AG08396 (cell line): ENCODE results near the gene CACHD1.
"Not testable (repeated sequence)": the region's sequence is repeated elsewhere in the genome, so short reads cannot be mapped to it uniquely, and the experiment has no call there.

Source experiments
- DNase-seq: peaks from one replicate; pipeline ENCODE4 v3.0.0; 2012; ENCODE audit warnings: low spot score, mixed read lengths

Gene CACHD1

DNA sequence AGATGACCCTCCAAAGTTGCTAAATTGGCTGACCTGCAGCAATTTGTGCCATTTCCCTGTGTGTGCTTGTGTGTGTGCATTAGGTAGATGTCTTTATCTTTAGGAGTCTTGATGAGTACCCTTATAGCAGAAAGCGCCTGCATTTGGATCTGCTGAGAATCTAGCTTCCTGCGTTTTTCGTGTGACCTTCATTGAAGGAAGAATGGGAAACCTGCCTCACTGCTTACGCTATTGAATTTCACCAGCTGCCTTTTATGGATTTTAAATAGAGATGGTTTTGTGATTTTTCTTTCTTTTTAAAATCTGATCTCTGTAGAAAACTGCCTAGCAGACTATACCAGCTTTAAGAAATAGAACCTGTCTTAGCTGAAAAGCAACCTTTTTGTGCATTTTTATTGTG is 124.5 kb downstream of the CACHD1 start:
- DNase-seq, result no peak

DNA sequence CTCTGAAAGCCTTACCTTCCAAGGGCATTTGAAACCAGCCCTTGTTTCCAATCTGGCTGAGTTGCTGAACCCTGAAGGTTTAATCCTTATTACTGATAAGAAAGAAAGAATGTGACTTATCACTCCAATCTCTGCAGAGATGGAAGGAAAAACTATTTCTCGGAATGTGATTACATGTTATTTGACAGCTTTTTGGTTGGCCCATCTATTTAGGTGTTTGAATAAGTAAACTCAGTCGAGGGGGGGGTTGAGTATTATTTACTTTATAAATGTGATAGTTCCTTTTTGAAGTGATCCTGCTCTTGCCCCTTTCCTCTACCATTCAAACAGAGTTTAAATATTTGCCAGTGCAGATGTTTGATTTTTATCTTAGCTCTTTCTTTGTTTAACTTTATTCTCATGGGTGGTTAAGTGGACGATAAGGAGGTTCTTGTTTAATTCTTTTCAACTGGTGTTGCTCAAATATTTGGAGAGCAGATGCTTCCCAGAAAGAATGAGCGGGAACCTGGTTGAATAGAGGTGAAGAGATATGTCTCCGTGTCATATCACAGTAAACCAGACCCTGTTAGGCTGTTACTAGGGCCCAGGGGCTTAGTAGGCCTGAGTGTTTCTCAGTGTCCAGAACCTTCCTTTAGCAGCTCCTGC is 126.1 kb downstream of the CACHD1 start:
- no peak for DNase-seq

DNA sequence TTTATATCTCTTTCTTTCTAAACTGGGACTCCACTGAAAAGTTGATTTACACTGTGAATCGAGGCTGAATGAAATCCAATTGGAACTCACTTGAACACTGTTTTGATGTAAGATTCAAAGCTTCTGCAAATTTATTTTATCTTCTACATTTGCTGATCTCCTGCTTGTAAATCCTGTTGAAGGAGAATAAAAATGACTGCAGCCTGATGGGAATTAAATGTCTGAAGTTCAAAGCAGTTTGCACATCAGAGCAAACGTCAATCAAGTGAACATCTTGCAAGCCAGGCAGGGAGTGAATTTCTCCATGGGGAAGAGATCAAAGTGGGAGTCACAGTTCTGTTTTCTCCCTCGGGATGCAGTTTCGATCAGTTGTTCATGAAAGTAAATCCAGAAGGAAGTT is 127.2 kb downstream of the CACHD1 start:
- DNase-seq, result no peak

DNA sequence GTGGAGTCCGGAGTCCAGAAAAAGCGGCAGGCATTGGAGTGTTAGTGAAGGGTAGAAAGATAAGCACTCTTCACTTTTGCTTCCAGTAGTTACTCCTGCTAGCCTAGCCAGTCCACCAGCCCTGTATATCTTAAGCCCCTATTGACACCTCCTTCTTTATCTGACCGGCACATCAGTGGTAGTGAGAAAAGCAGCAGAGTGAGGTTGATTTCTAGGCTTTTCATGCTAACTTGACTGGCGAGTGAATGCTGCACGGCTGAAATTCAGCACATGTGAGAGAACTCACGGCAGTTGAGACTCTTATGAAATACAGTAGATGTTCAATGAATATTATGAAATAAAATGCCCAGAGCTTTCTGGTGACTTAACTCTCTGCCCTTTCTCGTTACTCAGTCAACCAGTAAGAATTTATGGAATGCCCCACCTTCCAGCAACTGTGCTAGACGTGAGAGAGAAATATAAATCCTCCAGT is 128.2 kb downstream of the CACHD1 start:
- DNase-seq, result peak; percentile 24

DNA sequence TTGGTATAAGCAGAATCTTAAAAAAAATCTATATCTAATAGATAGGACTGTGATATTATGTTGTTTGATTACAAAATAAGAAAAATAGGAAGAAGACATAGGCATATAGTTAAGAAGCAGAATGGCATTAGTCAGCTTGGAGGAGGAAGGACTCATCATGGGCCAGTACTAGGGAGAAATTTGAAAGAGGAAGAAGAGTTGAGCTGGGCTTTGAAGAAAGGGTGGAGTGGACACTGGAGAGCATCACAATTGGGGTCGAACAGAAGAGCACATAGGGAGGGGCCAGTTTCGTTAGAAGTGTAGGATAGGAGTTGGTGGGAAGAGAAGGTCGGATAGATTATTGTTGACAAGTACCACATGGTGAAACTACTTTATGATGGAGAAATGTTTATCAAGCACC is 129.3 kb downstream of the CACHD1 start:
- DNase-seq, result no peak

DNA sequence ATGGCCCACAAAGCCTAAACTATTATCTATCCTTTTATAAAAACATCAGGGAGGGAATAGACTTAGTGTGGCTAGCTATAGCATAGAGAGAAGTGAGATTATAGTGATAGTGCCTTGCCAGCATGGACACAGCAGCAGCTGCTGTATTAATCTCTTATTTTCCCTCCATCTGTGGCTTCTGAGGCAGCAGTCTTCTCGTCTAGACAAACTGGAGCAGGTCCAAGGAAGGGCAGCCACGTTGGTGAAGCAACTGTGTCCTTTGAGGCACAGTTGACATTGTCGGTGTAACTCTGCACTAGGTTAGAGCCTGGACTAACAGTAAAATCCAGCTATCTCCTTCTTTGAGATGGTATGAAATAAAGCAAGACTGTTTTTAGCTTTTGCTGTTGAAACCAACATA is 131.3 kb downstream of the CACHD1 start:
- no peak for DNase-seq

DNA sequence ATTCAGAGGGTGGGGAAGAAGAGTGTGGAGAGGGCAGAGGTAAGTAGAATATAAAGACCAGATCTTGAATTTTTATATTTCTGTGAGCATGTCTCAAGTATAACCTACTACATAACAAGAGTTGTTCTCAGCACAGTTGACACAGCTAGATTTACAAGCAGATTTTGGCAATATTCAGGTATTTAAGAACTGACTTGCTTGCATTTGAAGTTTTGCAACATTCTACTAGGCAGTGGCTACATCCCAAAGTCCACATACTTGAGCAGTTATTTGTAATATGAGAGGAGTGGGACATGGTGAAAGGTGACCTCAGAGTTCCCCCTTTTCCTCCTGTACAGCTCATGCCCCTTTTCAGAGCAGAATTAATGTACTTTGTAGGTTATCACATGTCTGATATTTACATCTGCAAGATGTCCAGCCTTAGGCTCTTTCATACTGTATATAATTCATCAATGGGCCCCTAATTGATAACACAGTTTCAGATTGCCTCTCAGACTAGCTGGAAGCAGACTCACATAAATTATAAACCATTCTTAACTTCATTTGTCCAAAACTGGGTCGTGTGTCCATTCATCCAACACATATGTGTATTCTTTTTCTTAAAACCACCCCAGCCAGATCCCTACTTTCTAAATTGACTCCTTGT is 138.2 kb downstream of the CACHD1 start:
- no peak for DNase-seq

DNA sequence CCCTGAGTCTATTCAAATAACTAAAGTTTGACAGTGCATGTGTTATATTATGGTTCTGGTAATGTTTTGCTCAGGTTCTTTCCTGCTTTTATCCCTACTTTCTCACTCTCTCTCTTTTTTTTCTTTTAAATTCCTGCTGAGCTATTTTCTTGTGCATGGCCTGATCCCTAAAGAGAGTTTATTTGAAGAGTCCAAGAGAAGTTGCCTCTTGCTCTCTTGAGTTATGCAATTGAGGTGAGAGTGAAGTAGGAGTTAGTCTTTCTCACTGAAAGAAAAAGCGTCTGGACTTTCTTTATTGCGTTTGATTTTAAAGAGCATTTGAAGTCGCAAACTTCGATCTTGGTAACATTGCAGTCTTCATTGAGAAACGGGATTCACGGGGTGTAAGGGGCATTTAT is 138.7 kb downstream of the CACHD1 start:
- no peak for DNase-seq

DNA sequence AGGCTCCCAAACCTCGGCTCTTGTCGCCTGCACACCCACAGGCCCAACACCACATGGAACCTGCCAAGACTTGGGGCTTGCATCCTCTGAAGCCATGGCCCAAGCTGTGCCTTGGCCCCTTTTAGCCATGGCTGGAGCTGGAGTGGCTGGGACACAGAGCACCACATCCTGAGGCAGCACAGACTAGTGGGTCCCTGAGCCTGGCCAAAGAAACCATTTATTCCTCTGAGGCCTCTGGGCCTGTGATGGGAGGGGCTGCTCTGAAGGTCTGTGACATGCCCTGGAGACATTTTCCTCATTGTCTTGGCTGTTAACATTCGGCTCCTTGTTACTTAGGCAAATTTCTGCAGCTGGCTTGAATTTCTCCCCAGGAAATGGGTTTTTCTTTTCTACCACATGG is 141.0 kb downstream of the CACHD1 start:
- not testable (repeated sequence) for DNase-seq

DNA sequence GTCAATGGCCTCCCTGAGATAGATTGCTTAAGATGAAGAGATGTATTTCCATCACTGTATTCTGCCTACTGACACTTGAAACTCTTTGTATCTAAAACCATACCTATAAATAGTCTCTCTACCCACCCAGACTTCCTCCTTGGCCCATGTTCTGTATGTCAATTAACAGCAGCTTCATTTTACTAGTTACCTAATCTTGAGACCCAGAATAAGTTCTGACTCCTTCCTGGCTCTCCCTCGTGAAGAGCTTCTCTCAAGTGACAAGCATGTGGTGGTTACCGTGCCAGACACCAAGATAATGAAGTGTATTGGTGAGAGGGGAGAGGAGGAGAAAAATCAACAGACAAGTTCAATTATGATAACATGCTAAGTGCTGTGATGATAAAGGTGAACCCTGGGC is 146.1 kb downstream of the CACHD1 start:
- DNase-seq, result no peak

DNA sequence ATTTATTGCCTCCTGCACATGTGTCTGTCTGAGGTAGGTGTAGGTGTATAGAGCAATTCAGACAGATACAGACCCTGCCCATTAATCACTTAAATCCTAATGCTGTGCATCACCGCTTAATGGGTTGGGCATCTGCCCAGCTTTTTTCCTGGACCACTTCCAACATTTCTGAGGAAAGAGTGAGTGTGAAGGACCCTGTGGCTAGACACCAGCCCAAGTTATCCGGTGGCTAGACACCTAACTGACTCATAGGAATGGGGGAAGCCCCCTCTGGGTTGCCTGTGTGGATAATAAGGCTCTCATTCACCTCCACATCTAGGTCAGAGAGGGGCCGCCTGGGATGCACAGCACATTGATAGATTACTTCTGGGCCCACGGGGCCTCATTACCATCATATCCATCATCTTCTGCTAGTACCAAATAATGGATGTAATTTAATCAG is 153.8 kb downstream of the CACHD1 start:
- peak; percentile 8 for DNase-seq

DNA sequence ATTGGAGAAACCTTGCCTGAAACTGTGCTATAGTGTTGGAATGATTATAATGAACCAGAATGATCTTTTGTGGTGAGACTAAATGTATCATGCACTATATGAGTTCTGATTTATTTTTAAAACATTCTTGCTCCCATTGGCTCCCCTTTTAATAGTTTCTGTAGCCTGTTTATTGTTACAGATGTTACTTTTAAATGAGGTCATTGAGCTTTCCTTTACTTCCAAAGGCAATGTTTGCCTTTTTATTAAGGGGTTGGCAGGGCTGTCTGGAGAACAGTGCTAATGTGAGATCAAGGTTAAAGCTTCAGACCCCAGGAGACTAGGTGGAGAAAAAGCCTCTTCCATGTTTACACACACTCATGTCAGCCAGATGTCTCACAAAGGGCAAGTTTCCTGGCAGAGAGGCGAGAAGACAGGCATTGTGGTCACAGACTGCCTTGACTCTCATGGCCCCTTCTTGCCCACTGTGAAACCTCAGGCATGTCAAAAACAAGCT is 154.3 kb downstream of the CACHD1 start:
- peak; percentile 27 for DNase-seq

DNA sequence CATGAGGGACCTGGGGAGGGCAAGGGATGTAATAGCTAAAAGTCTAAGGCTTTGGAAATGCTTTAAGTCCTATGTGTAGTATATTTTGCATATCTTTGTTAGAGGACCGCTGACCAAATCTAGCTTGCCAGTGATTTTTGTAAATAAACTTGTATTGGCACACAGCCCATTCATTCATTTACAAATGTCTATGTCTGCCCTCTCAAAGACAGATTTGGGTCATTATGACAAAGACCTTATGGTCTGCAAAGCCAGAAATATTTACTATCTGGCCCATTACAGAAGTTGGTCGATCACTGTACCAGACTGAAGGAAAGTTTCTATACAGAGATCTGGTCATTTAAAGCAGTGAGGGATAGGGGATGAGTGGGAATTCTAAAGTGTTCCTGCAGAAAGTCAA is 154.9 kb downstream of the CACHD1 start:
- no peak for DNase-seq

DNA sequence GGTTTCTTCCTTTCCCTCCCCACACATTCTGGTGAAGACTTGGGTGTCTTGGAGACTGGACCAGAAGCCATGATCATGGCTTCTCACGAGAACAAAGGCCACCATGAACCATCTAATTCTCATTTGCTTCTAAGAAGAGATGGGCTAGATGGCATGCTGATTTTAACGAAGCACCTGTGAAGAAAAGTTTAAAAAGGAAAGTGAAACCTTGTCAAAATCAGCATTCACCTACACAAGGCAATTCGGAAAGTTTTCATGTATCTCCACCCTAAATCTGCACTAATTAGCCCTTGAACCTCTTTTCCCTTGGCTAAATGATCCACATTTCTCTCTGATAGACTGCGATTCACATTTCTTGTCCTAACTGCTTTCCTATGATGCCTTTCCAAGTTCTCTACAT is 160.7 kb downstream of the CACHD1 start:
- no peak for DNase-seq

DNA sequence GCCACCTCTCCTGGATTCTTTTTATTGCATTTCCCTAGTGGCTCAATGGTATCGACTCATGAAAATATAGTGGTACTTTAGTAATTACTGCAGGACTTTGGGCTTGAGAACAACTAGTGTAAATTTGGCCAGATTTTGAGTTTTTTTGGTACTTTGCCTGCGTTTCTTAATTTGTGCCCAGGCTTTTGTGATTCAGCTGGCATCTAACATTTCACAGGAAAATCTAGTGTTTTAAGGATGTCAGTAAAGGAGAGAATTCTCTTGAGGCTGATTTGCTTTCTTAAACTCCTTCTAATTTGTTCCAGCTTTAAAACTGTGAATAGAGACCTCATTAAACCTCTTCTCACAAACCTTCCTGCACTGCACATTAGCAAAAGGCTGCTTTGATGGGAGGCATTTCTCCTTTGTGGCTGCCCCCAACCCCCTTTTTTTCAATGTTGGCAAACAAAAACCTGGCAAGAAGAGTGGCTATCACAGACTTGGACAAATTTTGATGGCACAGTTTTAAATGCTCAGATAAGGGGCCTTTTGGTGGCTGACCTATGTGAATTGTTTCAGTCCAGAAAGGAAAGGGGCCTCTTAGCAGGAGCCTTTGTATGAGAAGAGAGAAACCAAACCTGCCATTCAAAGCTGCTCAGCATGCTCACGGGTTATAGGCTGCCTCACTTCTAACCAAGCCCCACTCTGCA is 161.6 kb downstream of the CACHD1 start:
- DNase-seq, result no peak

DNA sequence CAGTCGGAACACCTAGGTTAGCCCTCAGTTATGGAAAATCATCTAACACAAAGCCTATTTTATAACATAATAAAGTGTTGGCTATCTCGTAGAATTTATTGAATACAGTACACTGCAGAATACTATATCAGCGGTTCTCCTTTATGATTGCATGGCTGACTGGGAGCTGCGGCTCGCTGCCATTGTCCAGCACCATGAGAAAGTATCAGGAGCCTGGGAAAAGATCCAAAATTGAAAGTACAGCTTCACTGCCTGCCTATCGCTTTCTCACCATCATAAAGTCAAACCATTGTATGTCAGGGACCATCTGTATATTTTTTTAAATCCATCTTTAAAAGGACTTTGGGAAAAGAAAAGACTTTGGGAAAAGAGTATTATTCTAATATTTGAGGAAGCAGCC is 163.0 kb downstream of the CACHD1 start:
- no peak for DNase-seq

DNA sequence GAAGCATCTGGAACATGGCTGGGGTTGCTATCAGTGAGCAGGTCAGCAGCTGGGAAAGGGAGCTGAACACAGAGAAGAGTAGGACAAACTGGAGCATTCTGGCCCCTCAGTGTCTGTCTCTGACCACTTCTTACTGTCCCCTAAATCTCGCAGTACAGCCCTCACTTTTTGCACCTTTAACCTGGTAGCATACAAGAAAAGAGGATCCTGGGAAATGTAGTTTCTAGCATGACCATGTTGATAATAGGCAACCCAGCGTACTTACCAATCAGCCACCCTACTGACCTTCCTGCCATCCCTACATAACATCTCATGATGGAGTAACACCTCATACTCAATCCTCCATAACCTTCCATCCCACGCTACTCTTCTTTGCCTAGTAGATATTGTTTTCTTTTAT is 175.8 kb downstream of the CACHD1 start:
- DNase-seq, result no peak

DNA sequence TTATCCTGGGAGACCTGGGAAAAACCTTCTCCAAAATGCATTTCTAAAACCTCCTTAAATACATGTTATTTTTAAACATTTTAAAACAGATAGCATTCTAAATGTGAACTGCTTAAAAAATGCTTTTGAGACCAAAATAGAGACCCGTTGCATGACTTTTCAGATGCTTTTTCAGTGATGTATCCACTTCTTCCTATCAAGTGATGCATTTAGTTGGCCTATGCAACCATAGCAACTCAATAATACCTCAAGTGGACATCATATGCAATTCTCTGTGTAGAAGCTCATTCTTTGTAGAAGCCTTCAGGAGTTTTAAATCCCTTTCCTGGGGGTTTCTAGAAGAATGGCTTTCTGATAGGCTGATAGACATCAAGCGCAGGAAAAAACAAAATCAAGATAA is 180.5 kb downstream of the CACHD1 start:
- DNase-seq, result no peak

DNA sequence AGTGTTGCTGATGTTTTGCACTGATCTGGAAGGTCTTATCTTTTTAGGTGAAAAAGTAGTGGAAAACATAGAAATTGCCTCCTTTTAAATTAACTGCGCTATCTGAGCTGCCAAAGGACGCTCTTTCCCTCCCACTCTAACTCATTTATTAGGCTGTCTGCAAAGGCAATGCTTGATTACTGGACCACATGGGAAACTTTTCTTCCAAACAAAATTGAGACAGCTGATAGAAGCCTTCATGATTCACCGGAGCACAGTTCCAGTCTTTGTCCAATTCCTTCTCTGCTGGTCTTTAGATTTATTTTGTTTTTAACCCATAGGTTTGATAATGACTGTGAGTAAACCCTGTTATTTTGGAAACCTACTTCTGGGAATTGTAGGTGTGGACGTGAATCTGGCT is 181.9 kb downstream of the CACHD1 start:
- DNase-seq, result no peak

DNA sequence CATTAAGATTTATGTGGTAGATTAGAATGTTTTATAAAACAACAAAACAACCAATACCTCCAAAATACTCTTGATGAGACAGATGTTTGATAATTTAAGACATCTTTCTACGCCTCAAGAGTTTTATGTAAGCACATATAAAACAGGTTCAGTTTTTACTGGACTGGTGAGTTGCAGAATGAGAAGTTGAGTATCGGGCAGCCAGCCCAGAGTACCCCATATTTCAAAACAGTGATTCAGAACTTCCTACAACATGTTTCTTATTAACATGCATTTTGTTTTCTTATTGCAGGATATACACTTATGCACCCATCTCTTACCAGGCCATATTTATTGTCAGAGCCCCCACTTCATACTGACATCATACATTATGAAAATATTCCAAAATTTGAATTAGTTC is 183.5 kb downstream of the CACHD1 start:
- DNase-seq, result no peak

DNA sequence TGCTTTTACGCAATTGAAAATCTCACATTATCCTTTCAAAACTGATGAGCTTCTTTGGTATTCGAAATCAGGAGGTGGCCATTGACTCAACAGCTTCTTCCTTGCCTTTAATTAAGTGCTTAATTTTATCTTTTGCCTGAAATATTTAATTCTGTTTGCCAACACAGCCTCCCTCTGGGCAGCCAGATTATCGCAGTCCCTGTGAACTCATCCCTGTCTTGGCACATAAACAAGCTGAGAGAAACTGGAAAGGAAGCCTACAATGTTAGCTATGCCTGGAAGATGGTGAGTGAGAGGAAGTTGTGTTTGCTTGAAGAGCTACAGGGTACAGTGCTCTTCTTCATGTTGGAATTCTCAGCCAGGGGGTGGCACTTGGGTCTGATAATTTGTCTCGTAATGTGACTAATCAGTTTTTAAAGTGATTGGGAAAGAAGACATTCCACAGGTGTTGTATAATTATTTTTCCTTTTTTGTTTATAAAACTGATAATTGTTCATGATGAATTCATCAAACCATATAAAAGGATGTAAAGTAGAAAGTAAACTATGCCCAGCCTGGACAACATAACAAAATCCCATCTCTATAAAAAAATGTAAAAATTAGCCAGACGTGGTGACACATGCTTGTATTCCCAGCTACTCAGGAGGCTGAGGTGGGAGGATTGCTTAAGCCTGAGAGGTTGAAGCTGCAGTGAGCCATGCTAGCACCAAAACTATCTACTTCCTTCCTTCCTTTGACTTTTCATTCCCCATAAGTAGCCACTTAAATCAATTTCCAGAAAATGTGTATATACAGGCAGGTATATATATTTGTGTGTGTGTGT is 184.8 kb downstream of the CACHD1 start:
- peak; percentile 22 for DNase-seq

DNA sequence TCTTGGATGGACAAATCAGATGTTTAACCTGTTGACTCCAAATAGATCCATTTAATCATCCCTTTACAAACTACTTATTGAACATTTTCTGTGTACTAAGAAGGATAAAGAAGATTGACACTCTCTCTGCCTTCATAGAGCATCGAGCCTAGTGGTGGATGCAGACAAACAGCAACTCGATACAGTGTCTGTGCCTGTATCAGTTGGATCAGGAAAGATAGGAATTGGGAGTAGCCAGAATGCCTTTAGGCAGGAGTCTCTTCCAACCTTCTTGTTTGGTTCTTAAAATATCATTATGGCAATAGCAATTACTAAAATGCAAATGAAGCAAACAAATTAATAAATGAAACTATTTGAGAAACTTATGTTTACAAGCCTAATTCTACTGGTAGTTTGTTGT is 185.9 kb downstream of the CACHD1 start:
- DNase-seq, result no peak
